BE2C (cell line): ENCODE results near the gene ZNF502.

Experiments used
- DNase-seq: peaks from one replicate; pipeline ENCODE4 v3.0.0-alpha.2; 2020
- H3K27me3 ChIP-seq: fragments of 250-450 bp; sonication (Bioruptor Pico); 2 replicates; pipeline ENCODE4 v1.5.1; 2020; ENCODE audit warnings: mild to moderate bottlenecking
- H3K36me3 ChIP-seq: fragments of 250-450 bp; sonication (Bioruptor Pico); 2 replicates; pipeline ENCODE4 v1.5.1; 2020; ENCODE audit warnings: mild to moderate bottlenecking
- H3K4me1 ChIP-seq: fragments of 250-450 bp; sonication (Bioruptor Pico); 2 replicates; pipeline ENCODE4 v1.5.1; 2020
- H3K4me3 ChIP-seq: 2 replicates; pipeline ENCODE4 v1.5.1; 2011; ENCODE audit warnings: low read depth, low read length
- H3K9me3 ChIP-seq: fragments of 250-450 bp; sonication (Bioruptor Pico); 2 replicates; pipeline ENCODE4 v1.5.1; 2020
- CTCF ChIP-seq: IDR thresholded peaks from 2 replicates; pipeline ENCODE4 v1.5.1; 2012; ENCODE audit warnings: mild to moderate bottlenecking, low read depth, low read length

ZNF502 gene

DNA sequence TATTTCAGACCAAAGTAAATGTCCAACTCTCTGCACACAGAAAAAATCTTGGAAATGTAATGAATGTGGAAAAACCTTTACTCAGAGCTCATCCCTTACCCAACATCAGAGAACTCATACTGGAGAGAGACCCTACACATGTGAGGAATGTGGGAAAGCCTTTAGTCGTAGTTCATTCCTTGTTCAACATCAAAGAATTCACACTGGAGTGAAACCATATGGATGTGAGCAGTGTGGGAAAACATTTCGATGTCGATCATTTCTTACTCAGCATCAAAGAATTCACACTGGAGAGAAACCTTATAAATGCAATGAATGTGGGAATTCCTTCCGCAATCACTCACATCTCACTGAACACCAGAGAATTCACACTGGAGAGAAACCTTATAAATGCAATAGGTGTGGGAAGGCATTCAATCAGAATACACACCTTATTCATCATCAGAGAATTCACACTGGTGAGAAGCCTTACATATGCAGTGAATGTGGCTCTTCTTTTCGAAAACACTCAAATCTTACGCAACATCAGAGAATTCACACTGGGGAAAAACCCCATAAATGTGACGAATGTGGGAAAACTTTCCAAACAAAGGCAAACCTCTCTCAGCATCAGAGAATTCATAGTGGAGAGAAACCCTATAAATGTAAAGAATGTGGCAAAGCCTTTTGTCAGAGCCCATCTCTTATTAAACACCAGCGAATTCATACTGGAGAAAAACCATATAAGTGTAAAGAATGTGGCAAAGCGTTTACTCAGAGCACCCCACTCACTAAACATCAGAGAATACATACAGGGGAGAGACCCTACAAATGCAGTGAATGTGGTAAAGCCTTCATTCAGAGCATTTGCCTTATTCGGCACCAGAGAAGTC lies 9.0 kb downstream of the ZNF502 start:
- H3K36me3 ChIP-seq, result peaks cover 12% of the 10 kb centered on the region
- no peaks in the 10 kb centered on the region for H3K4me1 ChIP-seq
- H3K9me3 ChIP-seq, result no peaks in the 10 kb centered on the region
- no peak for DNase-seq
- TF ChIP-seq CTCF, result no peak
- H3K4me3 ChIP-seq, result no peak overlapping the region
- H3K27me3 ChIP-seq, result no peaks in the 10 kb centered on the region

DNA sequence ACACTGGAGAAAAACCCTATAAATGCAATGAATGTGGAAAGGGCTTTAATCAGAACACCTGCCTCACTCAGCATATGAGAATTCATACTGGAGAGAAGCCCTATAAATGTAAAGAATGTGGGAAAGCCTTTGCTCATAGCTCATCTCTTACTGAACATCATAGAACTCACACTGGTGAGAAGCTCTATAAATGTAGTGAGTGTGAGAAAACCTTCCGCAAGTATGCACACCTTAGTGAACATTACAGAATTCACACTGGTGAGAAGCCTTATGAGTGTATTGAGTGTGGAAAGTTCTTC lies 9.6 kb downstream of the ZNF502 start:
- Histone ChIP-seq H3K4me1 (no peaks in the 10 kb centered on the region), H3K9me3 (no peaks in the 10 kb centered on the region), H3K27me3 (no peaks in the 10 kb centered on the region), H3K4me3 (no peak overlapping the region), H3K36me3 (peaks cover 12% of the 10 kb centered on the region)
- no peak for TF ChIP-seq CTCF
- no peak for DNase-seq

- Histone ChIP-seq H3K4me1 (no peaks in the 10 kb centered on the region), H3K36me3 (no peaks in the 10 kb centered on the region), H3K9me3 (no peaks in the 10 kb centered on the region), H3K4me3 (peak within 1 kb of the TSS; percentile 73), H3K27me3 (no peaks in the 10 kb centered on the region)
- DNase-seq, result peak; percentile 90
- no peak for TF ChIP-seq CTCF
These were observed 17.0 kb downstream of the ZNF502 start, which contains the start of gene ZNF501 for GRCh38 chr3:44729384-44729910. Gene ZNF501 (plus strand): TSS chr3:44729635. CDS start chr3:44734422, 4,787 bp downstream.

DNA sequence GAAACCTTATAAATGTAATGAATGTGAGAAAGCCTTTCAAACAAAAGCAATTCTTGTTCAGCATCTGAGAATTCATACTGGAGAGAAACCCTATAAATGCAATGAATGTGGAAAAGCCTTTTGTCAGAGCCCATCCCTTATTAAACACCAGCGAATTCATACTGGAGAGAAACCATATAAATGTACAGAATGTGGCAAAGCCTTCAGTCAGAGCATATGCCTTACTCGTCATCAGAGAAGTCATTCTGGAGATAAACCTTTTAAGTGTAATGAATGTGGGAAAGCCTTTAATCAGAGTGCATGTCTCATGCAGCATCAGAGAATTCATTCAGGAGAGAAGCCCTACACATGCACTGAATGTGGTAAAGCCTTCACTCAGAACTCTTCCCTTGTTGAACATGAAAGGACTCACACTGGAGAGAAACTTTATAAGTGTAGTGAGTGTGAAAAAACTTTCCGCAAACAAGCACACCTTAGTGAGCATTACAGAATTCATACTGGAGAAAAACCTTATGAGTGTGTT lies 22.2 kb downstream of the ZNF502 start:
- no peak overlapping the region for H3K4me3 ChIP-seq
- DNase-seq, result no peak
- H3K9me3 ChIP-seq, result no peaks in the 10 kb centered on the region
- no peak for TF ChIP-seq CTCF
- H3K27me3 ChIP-seq, result no peaks in the 10 kb centered on the region
- no peaks in the 10 kb centered on the region for H3K36me3 ChIP-seq
- no peaks in the 10 kb centered on the region for H3K4me1 ChIP-seq

GRCh38 chr3:44761101-44761423 lies 48.6 kb downstream of the ZNF502 start:
- H3K36me3 ChIP-seq, result peaks cover 8% of the 10 kb centered on the region
- H3K4me1 ChIP-seq, result no peaks in the 10 kb centered on the region
- H3K4me3 ChIP-seq, result peak overlapping the region; percentile 72
- no peak for TF ChIP-seq CTCF
- DNase-seq, result no peak
- no peaks in the 10 kb centered on the region for H3K27me3 ChIP-seq
- H3K9me3 ChIP-seq, result no peaks in the 10 kb centered on the region

- Histone ChIP-seq H3K4me1 (no peaks in the 10 kb centered on the region), H3K27me3 (no peaks in the 10 kb centered on the region), H3K36me3 (peaks cover 11% of the 10 kb centered on the region), H3K9me3 (no peaks in the 10 kb centered on the region), H3K4me3 (peak within 1 kb of the TSS; percentile 72)
- DNase-seq, result peak; percentile 91
- TF ChIP-seq CTCF, result no peak
These were observed 49.1 kb downstream of the ZNF502 start, which contains the start of the genes KIAA1143 and KIF15 for GRCh38 chr3:44761424-44762169. Gene KIAA1143 (minus strand): TSS chr3:44761619. CDS start chr3:44761602, 17 bp downstream. Gene KIF15 (plus strand): TSS chr3:44761794. CDS start chr3:44761866, 72 bp downstream.
